Panc1 (cell line): ENCODE results near the gene GLB1L2.

Experiments
- POLR2AphosphoS5 ChIP-seq: IDR thresholded peaks from 2 replicates; pipeline ENCODE4 v1.6.1; 2012; ENCODE audit warnings: mild to moderate bottlenecking, low read depth, low read length, moderate library complexity
- SIN3A ChIP-seq: IDR thresholded peaks from 2 replicates; pipeline ENCODE4 v1.6.1; 2012; ENCODE audit warnings: low read depth, mild to moderate bottlenecking, low read length, moderate library complexity, borderline replicate concordance; ENCODE audit not compliant: insufficient read depth
- TCF7L2 ChIP-seq: IDR thresholded peaks from 2 replicates; pipeline ENCODE4 v1.6.1; 2011; ENCODE audit warnings: mild to moderate bottlenecking, low read depth, low read length, inconsistent platforms
- TF ChIP-seq, protein P1 (sequence below): fragments of 450-650 bp; IDR thresholded peaks from 2 replicates; pipeline ENCODE4 v1.5.1; 2017; ENCODE audit warnings: mild to moderate bottlenecking

DNA sequence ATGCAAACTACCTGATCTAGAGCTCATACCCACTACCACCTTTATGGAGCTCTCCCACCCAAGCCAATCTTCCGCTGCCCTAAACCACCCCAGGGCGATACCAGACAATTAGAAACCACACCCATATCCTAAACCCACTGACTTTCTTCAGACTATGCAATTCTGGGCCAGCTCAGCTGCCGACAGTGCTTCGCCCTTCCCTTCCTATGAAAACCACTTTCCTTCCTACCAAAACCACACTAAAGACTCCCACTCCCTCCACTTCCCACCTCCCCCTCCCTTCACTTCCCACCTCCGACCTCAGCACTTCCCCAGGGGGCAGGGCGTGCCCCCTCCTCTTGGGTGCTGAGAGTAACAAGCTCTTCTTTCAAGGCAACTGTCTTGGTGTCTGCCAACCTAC is 55.2 kb downstream of the GLB1L2 start:
- TF ChIP-seq, protein P1, sequence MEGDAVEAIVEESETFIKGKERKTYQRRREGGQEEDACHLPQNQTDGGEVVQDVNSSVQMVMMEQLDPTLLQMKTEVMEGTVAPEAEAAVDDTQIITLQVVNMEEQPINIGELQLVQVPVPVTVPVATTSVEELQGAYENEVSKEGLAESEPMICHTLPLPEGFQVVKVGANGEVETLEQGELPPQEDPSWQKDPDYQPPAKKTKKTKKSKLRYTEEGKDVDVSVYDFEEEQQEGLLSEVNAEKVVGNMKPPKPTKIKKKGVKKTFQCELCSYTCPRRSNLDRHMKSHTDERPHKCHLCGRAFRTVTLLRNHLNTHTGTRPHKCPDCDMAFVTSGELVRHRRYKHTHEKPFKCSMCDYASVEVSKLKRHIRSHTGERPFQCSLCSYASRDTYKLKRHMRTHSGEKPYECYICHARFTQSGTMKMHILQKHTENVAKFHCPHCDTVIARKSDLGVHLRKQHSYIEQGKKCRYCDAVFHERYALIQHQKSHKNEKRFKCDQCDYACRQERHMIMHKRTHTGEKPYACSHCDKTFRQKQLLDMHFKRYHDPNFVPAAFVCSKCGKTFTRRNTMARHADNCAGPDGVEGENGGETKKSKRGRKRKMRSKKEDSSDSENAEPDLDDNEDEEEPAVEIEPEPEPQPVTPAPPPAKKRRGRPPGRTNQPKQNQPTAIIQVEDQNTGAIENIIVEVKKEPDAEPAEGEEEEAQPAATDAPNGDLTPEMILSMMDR, result no peak
- TF ChIP-seq POLR2AphosphoS5, result no peak
- no peak for TF ChIP-seq SIN3A
- TF ChIP-seq TCF7L2, result no peak
